Lung (tissue), 12 donors: Measurements from ENCODE around the gene PSME4. TPM values are rescaled to one million over a fixed set of nuclear protein-coding genes. Genes with fewer than 3 reads are reported as not detected.
A peak's percentile ranks its signal among the peaks of the same experiment; 100 is the strongest.

Experiments used
- ATAC-seq: fragments of 200-7000 bp; cut with Tn5 transposase; one replicate; pipeline ENCODE4 v1.9.1; 2020; ENCODE audit warnings: moderate number of reproducible peaks; ENCODE audit not compliant: insufficient read depth, low FRiP score
- DNase-seq, 3 donors: peaks; one replicate each; pipeline ENCODE4 v3.0.0-alpha.2; 2013 to 2017
- H3K27ac ChIP-seq, 2 donors: one replicate each; pipeline ENCODE4 v1.5.1; 2013; ENCODE audit warnings: mild to moderate bottlenecking in 2 of 2, moderate library complexity in 2 of 2, control low read depth in 1 of 2, inconsistent platforms in 1 of 2, low read depth in 1 of 2, low read length in 1 of 2
- H3K27me3 ChIP-seq, 3 donors: one replicate each; pipeline ENCODE4 v1.5.1; 2013; ENCODE audit warnings: low read length in 2 of 3; ENCODE audit not compliant: control insufficient read depth in 3 of 3, insufficient read depth in 3 of 3
- H3K36me3 ChIP-seq, 4 donors: one replicate each; pipeline ENCODE4 v1.5.1; 2013; ENCODE audit warnings: low read length in 4 of 4, mild to moderate bottlenecking in 1 of 4, moderate library complexity in 1 of 4; ENCODE audit not compliant: control insufficient read depth in 4 of 4, insufficient read depth in 4 of 4
- H3K4me1 ChIP-seq, 5 donors: one replicate each; pipeline ENCODE4 v1.5.1; 2013; ENCODE audit warnings: low read length in 5 of 5, mild to moderate bottlenecking in 2 of 5, moderate library complexity in 1 of 5; ENCODE audit not compliant: control insufficient read depth in 5 of 5, insufficient read depth in 5 of 5
- H3K4me3 ChIP-seq: one replicate; pipeline ENCODE4 v1.5.1; 2013; ENCODE audit warnings: mild to moderate bottlenecking, control low read depth, moderate library complexity
- H3K9ac ChIP-seq, 2 donors: one replicate each; pipeline ENCODE4 v1.5.1; 2013; ENCODE audit warnings: low read length in 2 of 2, control low read depth in 1 of 2; ENCODE audit not compliant: insufficient read depth in 1 of 2
- H3K9me3 ChIP-seq, 4 donors: one replicate each; pipeline ENCODE4 v1.5.1; 2013; ENCODE audit warnings: low read length in 3 of 4, mild to moderate bottlenecking in 1 of 4, moderate library complexity in 1 of 4; ENCODE audit not compliant: control insufficient read depth in 4 of 4, insufficient read depth in 3 of 4
- WGBS, 2 donors: extraction: QIAGEN DNeasy Blood & Tissue Kit; methylation state at CpG; one replicate each; pipeline ENCODE4 v1.1.7; 2013; 5-methylcytosine and 5-hydroxymethylcytosine counted together
- polyA plus RNA-seq, 2 donors: library from polyadenylated mRNA; stranded (reverse); fragments of 200-250 nt; gene quantifications; one replicate each; pipeline ENCODE4 v1.2.1, GENCODE V29; 2013
- total RNA-seq, 2 donors: library from RNA; depleted of rRNA in 1 of 2; stranded (reverse); fragments of >200 nt in 1 of 2; gene quantifications; one replicate each; pipeline ENCODE4 v1.2.1, GENCODE V29; 2014 to 2021
- TF ChIP-seq, protein P1 (sequence below): IDR thresholded peaks from 2 replicates; pipeline ENCODE4 v1.5.1; 2012; ENCODE audit warnings: mild to moderate bottlenecking; ENCODE audit errors: control extremely low read depth, extremely low read depth
- donor health status: control.
- donor health status: control.
- donor health status: Bipolar disorder and iron deficiency.
- donor health status: healthy.
- donor health status: DM: yes; HTN: yes; CAD: no.

The PSME4 gene
- total and polyA plus RNA-seq, 4 donors: 20.8 to 72.5 (median 44.9) TPM

DNA sequence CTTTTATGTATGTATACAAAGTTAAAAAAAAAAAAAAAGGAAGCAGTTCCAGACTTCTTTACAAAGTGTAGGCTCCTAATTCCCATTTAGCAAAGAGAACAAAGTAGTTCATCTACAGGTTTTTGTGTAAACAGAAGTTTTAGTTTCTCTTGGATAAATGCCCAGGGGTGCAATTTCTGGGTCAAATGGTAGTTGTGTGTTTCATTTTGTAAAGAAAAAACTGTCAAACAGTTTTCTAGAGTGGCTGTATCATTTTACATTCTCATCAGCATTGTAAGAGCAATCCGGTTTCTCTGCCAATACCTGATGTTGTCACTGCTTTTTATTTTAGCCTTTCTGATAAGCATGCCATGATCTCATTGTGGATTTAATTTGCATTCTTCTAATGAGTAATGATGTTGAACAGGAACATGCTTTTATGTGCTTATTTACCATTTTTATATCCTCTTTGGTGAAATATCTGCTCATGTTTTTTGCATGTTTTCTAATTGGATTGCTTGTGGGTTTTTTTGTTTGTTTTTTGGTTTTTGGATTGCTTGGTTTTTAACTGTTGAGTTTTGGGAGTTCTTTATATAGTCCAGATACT is 16.6 kb upstream of the PSME4 start:
- TF ChIP-seq, protein P1, sequence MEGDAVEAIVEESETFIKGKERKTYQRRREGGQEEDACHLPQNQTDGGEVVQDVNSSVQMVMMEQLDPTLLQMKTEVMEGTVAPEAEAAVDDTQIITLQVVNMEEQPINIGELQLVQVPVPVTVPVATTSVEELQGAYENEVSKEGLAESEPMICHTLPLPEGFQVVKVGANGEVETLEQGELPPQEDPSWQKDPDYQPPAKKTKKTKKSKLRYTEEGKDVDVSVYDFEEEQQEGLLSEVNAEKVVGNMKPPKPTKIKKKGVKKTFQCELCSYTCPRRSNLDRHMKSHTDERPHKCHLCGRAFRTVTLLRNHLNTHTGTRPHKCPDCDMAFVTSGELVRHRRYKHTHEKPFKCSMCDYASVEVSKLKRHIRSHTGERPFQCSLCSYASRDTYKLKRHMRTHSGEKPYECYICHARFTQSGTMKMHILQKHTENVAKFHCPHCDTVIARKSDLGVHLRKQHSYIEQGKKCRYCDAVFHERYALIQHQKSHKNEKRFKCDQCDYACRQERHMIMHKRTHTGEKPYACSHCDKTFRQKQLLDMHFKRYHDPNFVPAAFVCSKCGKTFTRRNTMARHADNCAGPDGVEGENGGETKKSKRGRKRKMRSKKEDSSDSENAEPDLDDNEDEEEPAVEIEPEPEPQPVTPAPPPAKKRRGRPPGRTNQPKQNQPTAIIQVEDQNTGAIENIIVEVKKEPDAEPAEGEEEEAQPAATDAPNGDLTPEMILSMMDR: no peak
- DNase-seq (peak in 2 of 3 donors; percentile 74 to 82), ATAC-seq (no peak)
- peaks cover 0 to 4% (median 1%) of the 10 kb centered on the region in 4 donors for H3K36me3 ChIP-seq
- no peak overlapping the region for H3K9ac ChIP-seq
- H3K4me1 ChIP-seq: peaks cover 0 to 12% (median 0%) of the 10 kb centered on the region in 5 donors
- no peak overlapping the region for H3K4me3 ChIP-seq
- H3K9me3 ChIP-seq: no peaks in the 10 kb centered on the region
- 21 to 51% methylated on average over 1 of the region's 1 CpG for WGBS, 2 donors
- no peaks in the 10 kb centered on the region for H3K27me3 ChIP-seq
- H3K27ac ChIP-seq: no peak overlapping the region

DNA sequence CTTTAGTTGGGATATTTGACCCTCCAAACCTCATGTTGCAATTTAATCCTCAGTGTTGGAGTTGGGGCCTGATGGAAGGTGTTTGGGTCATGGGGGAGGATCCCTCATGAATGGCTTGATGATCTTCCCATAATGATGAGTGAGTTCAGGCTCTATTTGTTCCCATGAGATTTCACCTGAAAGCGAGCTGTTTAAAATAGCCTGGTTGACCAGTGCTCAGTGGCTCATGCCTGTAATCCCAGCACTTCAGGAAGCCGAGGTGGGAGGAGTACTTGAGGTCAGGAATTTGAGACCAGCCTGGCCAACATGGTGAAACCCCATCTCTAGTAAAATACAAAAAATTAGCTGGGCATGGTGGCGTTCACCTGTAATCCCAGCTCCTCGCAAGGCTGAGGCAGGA is 14.9 kb upstream of the PSME4 start:
- 93 to 94% methylated on average over 4 of the region's 4 CpGs for WGBS, 2 donors
- H3K27ac ChIP-seq: no peak overlapping the region
- no peak overlapping the region for H3K4me3 ChIP-seq
- TF ChIP-seq, protein P1: no peak
- H3K9me3 ChIP-seq: no peaks in the 10 kb centered on the region
- H3K36me3 ChIP-seq: peaks cover 0 to 9% (median 3%) of the 10 kb centered on the region in 4 donors
- peaks cover 0 to 12% (median 0%) of the 10 kb centered on the region in 5 donors for H3K4me1 ChIP-seq
- H3K9ac ChIP-seq: no peak overlapping the region
- ATAC-seq: no peak
- H3K27me3 ChIP-seq: no peaks in the 10 kb centered on the region
- DNase-seq: no peak

DNA sequence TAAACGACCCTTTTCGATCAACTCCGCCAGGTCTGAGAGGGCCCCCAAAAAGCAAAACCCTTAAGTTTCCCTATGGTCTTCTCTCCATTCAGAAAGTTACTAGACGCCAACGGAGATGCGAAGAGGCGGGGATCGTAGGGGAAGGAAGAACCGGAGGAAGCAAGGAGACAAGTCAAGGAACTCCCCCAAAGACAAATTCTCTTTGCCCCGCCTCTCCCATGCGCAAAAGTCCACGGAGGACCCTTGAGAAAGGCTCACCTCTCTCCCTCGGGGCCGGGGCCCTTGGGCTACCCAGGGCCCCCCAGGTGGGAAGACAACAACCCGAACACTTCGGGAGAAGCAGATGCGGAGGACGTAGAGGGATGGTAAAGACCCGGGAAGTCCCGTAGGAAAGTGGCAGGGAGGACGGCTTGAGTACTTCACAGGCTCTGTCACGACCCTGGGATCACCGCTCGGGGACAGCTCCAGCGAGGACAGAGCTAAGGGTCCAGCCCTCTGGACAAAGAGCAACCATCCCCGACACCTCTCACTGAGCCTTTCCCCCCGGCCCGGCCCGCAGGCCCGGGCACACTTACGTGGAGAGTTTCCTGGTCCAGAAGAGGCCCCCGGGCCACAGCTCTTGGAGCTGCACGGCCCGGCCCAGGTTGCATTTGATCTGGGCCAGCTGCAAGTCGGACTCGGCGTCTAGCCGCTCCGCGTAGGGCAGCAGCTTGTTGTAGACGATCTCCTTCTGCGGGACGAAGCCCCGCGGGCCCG is 647 bp downstream of the PSME4 start:
- peaks cover 0 to 10% (median 2%) of the 10 kb centered on the region in 4 donors for H3K36me3 ChIP-seq
- peak overlapping the region; percentile 92 to 98 for H3K27ac ChIP-seq
- H3K9ac ChIP-seq: peak overlapping the region; percentile 83 to 97
- DNase-seq (peak; percentile 57 to 84 (median 68)), ATAC-seq (peak; percentile 64)
- H3K9me3 ChIP-seq: no peaks in the 10 kb centered on the region
- H3K4me3 ChIP-seq: peak overlapping the region; percentile 71
- H3K4me1 ChIP-seq: peaks cover 0 to 18% (median 6%) of the 10 kb centered on the region in 5 donors
- H3K27me3 ChIP-seq: no peaks in the 10 kb centered on the region
- TF ChIP-seq, protein P1: no peak
- WGBS, 2 donors: 1% methylated on average over 44 to 46 of the region's 46 CpGs
